GM23338 (cell line): ENCODE measurements around the gene FBXL19. TPM values are rescaled to one million over a fixed set of nuclear protein-coding genes. Genes with fewer than 3 reads are reported as not detected.

ENCODE experiments used
- ATAC-seq: fragments of 200-7000 bp; cut with Tn5 transposase; 3 replicates; pipeline ENCODE4 v1.9.1; 2020
- DNase-seq: peaks from one replicate; pipeline ENCODE4 v3.0.0-alpha.2; 2015; ENCODE audit warnings: low spot score
- H2AFZ ChIP-seq: fragments of 200-600 bp; sonication (generic); 2 replicates; pipeline ENCODE4 v1.8.0; 2016; ENCODE audit warnings: antibody characterized with exemption, mild to moderate bottlenecking, moderate library complexity
- H3F3A ChIP-seq: fragments of 200-600 bp; sonication (generic); replicated peaks from 2 replicates; pipeline ENCODE4 v1.8.0; 2017; ENCODE audit warnings: antibody characterized with exemption, mixed run types, low read depth
- H3K27ac ChIP-seq: fragments of 200-600 bp; sonication (generic); 2 replicates; pipeline ENCODE4 v1.6.1; 2016; ENCODE audit warnings: low read depth
- H3K27me3 ChIP-seq: fragments of 200-600 bp; sonication (generic); 2 replicates; pipeline ENCODE4 v1.8.0; 2016; ENCODE audit warnings: mild to moderate bottlenecking, mixed run types, moderate library complexity; ENCODE audit not compliant: insufficient read depth
- H3K36me3 ChIP-seq: fragments of 200-600 bp; sonication (generic); 2 replicates; pipeline ENCODE4 v1.8.0; 2016; ENCODE audit warnings: mild to moderate bottlenecking; ENCODE audit not compliant: insufficient read depth
- H3K4me1 ChIP-seq: fragments of 200-600 bp; sonication (generic); 2 replicates; pipeline ENCODE4 v1.8.0; 2016; ENCODE audit warnings: mild to moderate bottlenecking, moderate library complexity; ENCODE audit not compliant: insufficient read depth
- H3K4me2 ChIP-seq: fragments of 200-600 bp; sonication (generic); 2 replicates; pipeline ENCODE4 v1.7.1; 2017; ENCODE audit warnings: mixed run types
- H3K4me3 ChIP-seq: fragments of 200-600 bp; sonication (generic); 2 replicates; pipeline ENCODE4 v1.6.1; 2016; ENCODE audit warnings: mixed run types
- H3K79me2 ChIP-seq: fragments of 200-600 bp; sonication (generic); replicated peaks from 2 replicates; pipeline ENCODE4 v1.8.0; 2017; ENCODE audit warnings: mild to moderate bottlenecking; ENCODE audit not compliant: insufficient read depth
- H3K9me2 ChIP-seq: fragments of 200-600 bp; sonication (generic); 2 replicates; pipeline ENCODE4 v1.8.0; 2017; ENCODE audit not compliant: insufficient read depth
- H4K20me1 ChIP-seq: fragments of 200-600 bp; sonication (generic); replicated peaks from 2 replicates; pipeline ENCODE4 v1.8.0; 2017; ENCODE audit warnings: mild to moderate bottlenecking; ENCODE audit not compliant: insufficient read depth
- H3K27ac Mint-ChIP-seq: 2 replicates; pipeline ENCODE4 v1.8.0; 2020; ENCODE audit warnings: inconsistent platforms, mild to moderate bottlenecking, moderate library complexity, mixed read lengths
- H3K27me3 Mint-ChIP-seq: 3 replicates; pipeline ENCODE4 v1.8.0; 2022; ENCODE audit warnings: low read depth, mild to moderate bottlenecking, moderate library complexity, mixed read lengths, inconsistent platforms; ENCODE audit not compliant: insufficient read depth, poor library complexity
- H3K36me3 Mint-ChIP-seq: 3 replicates; pipeline ENCODE4 v1.8.0; 2021; ENCODE audit warnings: low read depth, mild to moderate bottlenecking, inconsistent platforms, moderate library complexity, mixed read lengths
- H3K4me1 Mint-ChIP-seq: 3 replicates; pipeline ENCODE4 v1.8.0; 2020; ENCODE audit warnings: mild to moderate bottlenecking, inconsistent platforms, mixed read lengths
- H3K4me3 Mint-ChIP-seq: 3 replicates; pipeline ENCODE4 v1.8.0; 2021; ENCODE audit warnings: moderate library complexity, mild to moderate bottlenecking, inconsistent platforms, mixed read lengths
- H3K9me3 Mint-ChIP-seq: 3 replicates; pipeline ENCODE4 v1.8.0; 2020; ENCODE audit warnings: moderate library complexity, mild to moderate bottlenecking, inconsistent platforms, mixed read lengths
- CREB1 ChIP-seq: fragments of 250-450 bp; sonication (Bioruptor Pico); IDR thresholded peaks from 2 replicates; pipeline ENCODE4 v1.5.0; 2020; ENCODE audit warnings: low read depth, mild to moderate bottlenecking, moderate library complexity
- EZH2 ChIP-seq: fragments of 200-600 bp; sonication (generic); IDR thresholded peaks from one replicate; pipeline ENCODE4 v1.8.0; 2017; ENCODE audit warnings: antibody characterized with exemption, mild to moderate bottlenecking, low read depth; ENCODE audit not compliant: unreplicated experiment
- EZH2phosphoT487 ChIP-seq: fragments of 200-600 bp; sonication (generic); IDR thresholded peaks from one replicate; pipeline ENCODE4 v1.8.1; 2018; ENCODE audit warnings: antibody characterized with exemption; ENCODE audit not compliant: unreplicated experiment
- JUNB ChIP-seq: IDR thresholded peaks from one replicate; pipeline ENCODE4 v1.6.1; 2016; ENCODE audit warnings: antibody characterized with exemption; ENCODE audit not compliant: unreplicated experiment
- NANOG ChIP-seq: IDR thresholded peaks from 2 replicates; pipeline ENCODE4 v1.6.1; 2016; ENCODE audit warnings: antibody characterized with exemption, borderline replicate concordance
- ZNF114 ChIP-seq: fragments of 250-450 bp; sonication (Bioruptor Pico); IDR thresholded peaks from 2 replicates; pipeline ENCODE4 v1.5.0; 2020; ENCODE audit warnings: mild to moderate bottlenecking, moderate library complexity
- polyA plus RNA-seq: library from polyadenylated mRNA; unstranded; fragments of >200 nt; fragmentation: Nextera tagmentation; extraction: Ambion mirVana; gene quantifications from 2 replicates; pipeline ENCODE4 v1.2.1, GENCODE V29; 2016
- total RNA-seq: library from RNA; depleted of rRNA; stranded (reverse); fragments of >200 nt; shearing (Covaris generic); gene quantifications from 2 replicates; pipeline ENCODE4 v1.2.3, GENCODE V29; 2014
- TF ChIP-seq, protein P1 (sequence below): fragments of 250-450 bp; sonication (Bioruptor Pico); IDR thresholded peaks from 2 replicates; pipeline ENCODE4 v1.5.0; 2020; ENCODE audit warnings: mild to moderate bottlenecking, moderate library complexity
- TF ChIP-seq, protein P2 (sequence below): IDR thresholded peaks from one replicate; pipeline ENCODE4 v1.6.1; 2018; ENCODE audit warnings: antibody characterized with exemption; ENCODE audit not compliant: unreplicated experiment

The FBXL19 gene
- total and polyA plus RNA-seq, 2 experiments from 2014 or later: 12.5 to 71.5 TPM

DNA sequence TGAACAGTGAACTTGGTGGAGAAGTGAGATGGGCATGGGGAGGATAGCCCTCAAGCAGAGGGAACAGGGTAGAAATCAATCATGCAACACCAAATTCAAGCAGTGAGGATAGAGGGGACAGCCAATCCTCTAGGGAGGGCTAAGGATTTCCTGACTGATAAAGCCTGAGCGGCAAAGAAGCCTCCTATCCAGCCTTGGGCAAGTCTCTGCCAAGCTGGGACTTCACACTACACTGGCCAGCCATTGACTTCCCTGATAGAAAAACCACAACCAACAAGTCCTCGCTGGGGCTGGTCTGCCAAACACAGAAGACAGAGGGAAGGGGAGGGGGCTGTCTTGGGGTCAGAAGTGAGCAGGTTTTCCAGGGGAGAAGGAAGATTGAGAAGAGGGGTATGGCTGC lies 2.5 kb upstream of the FBXL19 start (continued):
- TF ChIP-seq, protein P1, sequence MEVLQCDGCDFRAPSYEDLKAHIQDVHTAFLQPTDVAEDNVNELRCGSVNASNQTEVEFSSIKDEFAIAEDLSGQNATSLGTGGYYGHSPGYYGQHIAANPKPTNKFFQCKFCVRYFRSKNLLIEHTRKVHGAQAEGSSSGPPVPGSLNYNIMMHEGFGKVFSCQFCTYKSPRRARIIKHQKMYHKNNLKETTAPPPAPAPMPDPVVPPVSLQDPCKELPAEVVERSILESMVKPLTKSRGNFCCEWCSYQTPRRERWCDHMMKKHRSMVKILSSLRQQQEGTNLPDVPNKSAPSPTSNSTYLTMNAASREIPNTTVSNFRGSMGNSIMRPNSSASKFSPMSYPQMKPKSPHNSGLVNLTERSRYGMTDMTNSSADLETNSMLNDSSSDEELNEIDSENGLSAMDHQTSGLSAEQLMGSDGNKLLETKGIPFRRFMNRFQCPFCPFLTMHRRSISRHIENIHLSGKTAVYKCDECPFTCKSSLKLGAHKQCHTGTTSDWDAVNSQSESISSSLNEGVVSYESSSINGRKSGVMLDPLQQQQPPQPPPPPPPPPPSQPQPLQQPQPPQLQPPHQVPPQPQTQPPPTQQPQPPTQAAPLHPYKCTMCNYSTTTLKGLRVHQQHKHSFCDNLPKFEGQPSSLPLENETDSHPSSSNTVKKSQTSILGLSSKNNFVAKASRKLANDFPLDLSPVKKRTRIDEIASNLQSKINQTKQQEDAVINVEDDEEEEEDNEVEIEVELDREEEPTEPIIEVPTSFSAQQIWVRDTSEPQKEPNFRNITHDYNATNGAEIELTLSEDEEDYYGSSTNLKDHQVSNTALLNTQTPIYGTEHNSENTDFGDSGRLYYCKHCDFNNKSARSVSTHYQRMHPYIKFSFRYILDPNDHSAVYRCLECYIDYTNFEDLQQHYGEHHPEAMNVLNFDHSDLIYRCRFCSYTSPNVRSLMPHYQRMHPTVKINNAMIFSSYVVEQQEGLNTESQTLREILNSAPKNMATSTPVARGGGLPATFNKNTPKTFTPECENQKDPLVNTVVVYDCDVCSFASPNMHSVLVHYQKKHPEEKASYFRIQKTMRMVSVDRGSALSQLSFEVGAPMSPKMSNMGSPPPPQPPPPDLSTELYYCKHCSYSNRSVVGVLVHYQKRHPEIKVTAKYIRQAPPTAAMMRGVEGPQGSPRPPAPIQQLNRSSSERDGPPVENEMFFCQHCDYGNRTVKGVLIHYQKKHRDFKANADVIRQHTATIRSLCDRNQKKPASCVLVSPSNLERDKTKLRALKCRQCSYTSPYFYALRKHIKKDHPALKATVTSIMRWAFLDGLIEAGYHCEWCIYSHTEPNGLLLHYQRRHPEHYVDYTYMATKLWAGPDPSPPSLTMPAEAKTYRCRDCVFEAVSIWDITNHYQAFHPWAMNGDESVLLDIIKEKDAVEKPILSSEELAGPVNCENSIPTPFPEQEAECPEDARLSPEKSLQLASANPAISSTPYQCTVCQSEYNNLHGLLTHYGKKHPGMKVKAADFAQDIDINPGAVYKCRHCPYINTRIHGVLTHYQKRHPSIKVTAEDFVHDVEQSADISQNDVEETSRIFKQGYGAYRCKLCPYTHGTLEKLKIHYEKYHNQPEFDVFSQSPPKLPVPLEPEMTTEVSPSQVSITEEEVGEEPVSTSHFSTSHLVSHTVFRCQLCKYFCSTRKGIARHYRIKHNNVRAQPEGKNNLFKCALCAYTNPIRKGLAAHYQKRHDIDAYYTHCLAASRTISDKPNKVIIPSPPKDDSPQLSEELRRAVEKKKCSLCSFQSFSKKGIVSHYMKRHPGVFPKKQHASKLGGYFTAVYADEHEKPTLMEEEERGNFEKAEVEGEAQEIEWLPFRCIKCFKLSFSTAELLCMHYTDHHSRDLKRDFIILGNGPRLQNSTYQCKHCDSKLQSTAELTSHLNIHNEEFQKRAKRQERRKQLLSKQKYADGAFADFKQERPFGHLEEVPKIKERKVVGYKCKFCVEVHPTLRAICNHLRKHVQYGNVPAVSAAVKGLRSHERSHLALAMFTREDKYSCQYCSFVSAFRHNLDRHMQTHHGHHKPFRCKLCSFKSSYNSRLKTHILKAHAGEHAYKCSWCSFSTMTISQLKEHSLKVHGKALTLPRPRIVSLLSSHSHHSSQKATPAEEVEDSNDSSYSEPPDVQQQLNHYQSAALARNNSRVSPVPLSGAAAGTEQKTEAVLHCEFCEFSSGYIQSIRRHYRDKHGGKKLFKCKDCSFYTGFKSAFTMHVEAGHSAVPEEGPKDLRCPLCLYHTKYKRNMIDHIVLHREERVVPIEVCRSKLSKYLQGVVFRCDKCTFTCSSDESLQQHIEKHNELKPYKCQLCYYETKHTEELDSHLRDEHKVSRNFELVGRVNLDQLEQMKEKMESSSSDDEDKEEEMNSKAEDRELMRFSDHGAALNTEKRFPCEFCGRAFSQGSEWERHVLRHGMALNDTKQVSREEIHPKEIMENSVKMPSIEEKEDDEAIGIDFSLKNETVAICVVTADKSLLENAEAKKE (CRISPR knock-in tag): no peak
- TF ChIP-seq, protein P2, sequence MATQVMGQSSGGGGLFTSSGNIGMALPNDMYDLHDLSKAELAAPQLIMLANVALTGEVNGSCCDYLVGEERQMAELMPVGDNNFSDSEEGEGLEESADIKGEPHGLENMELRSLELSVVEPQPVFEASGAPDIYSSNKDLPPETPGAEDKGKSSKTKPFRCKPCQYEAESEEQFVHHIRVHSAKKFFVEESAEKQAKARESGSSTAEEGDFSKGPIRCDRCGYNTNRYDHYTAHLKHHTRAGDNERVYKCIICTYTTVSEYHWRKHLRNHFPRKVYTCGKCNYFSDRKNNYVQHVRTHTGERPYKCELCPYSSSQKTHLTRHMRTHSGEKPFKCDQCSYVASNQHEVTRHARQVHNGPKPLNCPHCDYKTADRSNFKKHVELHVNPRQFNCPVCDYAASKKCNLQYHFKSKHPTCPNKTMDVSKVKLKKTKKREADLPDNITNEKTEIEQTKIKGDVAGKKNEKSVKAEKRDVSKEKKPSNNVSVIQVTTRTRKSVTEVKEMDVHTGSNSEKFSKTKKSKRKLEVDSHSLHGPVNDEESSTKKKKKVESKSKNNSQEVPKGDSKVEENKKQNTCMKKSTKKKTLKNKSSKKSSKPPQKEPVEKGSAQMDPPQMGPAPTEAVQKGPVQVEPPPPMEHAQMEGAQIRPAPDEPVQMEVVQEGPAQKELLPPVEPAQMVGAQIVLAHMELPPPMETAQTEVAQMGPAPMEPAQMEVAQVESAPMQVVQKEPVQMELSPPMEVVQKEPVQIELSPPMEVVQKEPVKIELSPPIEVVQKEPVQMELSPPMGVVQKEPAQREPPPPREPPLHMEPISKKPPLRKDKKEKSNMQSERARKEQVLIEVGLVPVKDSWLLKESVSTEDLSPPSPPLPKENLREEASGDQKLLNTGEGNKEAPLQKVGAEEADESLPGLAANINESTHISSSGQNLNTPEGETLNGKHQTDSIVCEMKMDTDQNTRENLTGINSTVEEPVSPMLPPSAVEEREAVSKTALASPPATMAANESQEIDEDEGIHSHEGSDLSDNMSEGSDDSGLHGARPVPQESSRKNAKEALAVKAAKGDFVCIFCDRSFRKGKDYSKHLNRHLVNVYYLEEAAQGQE: no peak
- TF ChIP-seq ZNF114: no peak
- TF ChIP-seq NANOG: no peak
- TF ChIP-seq JUNB: no peak
- no peak for TF ChIP-seq CREB1

DNA sequence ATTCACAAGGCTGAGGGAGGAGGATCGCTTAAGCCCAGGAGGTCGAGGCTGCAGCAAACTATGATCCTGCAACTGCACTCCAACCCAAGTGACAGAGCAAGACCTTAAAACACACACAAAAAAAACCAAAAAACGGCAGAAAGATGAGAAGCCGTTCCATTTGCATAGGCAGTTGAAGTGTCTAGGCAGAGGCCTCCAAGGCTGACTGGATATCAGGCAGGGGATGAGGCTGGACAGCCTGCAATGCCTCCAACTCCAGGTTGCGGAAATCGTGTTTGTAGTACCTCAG lies 2.0 kb upstream of the FBXL19 start:
- DNase-seq (no peak), ATAC-seq (no peak)
- no peaks in the 10 kb centered on the region for H3K9me2 ChIP-seq
- peaks cover 6% of the 10 kb centered on the region for H3K36me3 Mint-ChIP-seq
- no peak overlapping the region for H3K27ac Mint-ChIP-seq
- H3K4me1 ChIP-seq: peaks cover 8% of the 10 kb centered on the region; the same call in 1 of the 2 replicates
- H3K4me3 Mint-ChIP-seq: peak overlapping the region; percentile 99
- peaks cover 21% of the 10 kb centered on the region for H3K27me3 Mint-ChIP-seq
- H3K4me1 Mint-ChIP-seq: peaks cover 12% of the 10 kb centered on the region
- no peak overlapping the region for H2AFZ ChIP-seq
- peaks cover 5% of the 10 kb centered on the region; the same call in 1 of the 2 replicates for H3F3A ChIP-seq
- no peak overlapping the region for H3K4me2 ChIP-seq
- no peaks in the 10 kb centered on the region for H3K9me3 Mint-ChIP-seq
- no peaks in the 10 kb centered on the region for H3K36me3 ChIP-seq
- H3K79me2 ChIP-seq: peaks cover 18% of the 10 kb centered on the region
- peak overlapping the region; percentile 18; the same call in 1 of the 2 replicates for H3K4me3 ChIP-seq
- peaks cover 4% of the 10 kb centered on the region; the same call in 1 of the 2 replicates for H4K20me1 ChIP-seq
- H3K27ac ChIP-seq: no peak overlapping the region
- no peaks in the 10 kb centered on the region for H3K27me3 ChIP-seq
- TF ChIP-seq EZH2phosphoT487 (no peak), ZNF114 (no peak), JUNB (no peak), EZH2 (no peak)
- TF ChIP-seq, protein P2: no peak
